DND-41 (cell line): Measurements from ENCODE around the gene KCNN3.

Experiments
- EZH2 ChIP-seq: IDR thresholded peaks from 3 replicates; pipeline ENCODE4 v1.6.1; 2012; ENCODE audit warnings: borderline replicate concordance, low read depth, mild to moderate bottlenecking, moderate library complexity, low read length, inconsistent platforms; ENCODE audit not compliant: severe bottlenecking
- TF ChIP-seq, protein P1 (sequence below): IDR thresholded peaks from 2 replicates; pipeline ENCODE4 v1.5.1; 2012; ENCODE audit warnings: borderline replicate concordance, low read length, moderate library complexity, mild to moderate bottlenecking; ENCODE audit not compliant: poor library complexity, severe bottlenecking; ENCODE audit errors: extremely low read depth

DNA sequence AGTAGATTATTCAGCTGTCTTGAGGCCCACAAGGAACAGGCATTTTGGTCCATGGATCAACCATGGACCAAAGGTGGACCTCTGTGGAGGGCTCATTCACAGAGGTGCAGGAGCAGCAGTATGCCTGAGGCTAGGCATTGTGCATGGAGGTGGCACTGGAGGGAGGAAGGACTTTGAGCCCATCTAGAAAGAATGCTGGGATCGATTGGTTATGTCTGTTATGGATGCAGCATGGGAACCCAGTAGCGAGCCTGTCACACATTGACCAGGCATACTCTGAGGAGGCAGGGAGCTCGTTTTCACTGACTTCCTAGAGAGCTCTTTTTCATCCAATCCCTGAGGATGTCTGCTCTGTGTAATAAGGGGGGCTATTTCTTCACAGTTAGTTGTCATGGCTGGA lies 75.5 kb downstream of the KCNN3 start:
- TF ChIP-seq, protein P1, sequence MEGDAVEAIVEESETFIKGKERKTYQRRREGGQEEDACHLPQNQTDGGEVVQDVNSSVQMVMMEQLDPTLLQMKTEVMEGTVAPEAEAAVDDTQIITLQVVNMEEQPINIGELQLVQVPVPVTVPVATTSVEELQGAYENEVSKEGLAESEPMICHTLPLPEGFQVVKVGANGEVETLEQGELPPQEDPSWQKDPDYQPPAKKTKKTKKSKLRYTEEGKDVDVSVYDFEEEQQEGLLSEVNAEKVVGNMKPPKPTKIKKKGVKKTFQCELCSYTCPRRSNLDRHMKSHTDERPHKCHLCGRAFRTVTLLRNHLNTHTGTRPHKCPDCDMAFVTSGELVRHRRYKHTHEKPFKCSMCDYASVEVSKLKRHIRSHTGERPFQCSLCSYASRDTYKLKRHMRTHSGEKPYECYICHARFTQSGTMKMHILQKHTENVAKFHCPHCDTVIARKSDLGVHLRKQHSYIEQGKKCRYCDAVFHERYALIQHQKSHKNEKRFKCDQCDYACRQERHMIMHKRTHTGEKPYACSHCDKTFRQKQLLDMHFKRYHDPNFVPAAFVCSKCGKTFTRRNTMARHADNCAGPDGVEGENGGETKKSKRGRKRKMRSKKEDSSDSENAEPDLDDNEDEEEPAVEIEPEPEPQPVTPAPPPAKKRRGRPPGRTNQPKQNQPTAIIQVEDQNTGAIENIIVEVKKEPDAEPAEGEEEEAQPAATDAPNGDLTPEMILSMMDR = no peak
- TF ChIP-seq EZH2 = no peak
